ENCODE results near the gene KRTAP10-8.

KRTAP10-8 gene

DNA sequence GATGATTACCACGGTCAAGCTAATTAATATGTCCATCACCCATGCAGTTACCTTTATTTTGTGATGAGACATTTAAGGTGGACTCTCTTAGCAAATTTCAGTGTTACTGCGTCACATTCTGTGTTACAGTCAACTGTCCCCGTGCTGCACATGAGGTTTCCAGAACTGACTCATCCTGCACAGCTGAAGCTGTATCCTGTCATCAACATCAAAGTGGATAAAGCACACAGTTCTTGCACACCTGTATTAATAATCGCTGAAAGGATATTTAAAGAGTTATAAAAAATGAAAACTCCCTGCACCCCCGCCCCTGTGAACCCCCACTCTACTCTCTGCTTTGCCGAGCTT lies 28.1 kb upstream of the KRTAP10-8 start (continued):
- TF ChIP-seq ZNF565 (CRISPR knock-in tag; conservative IDR thresholded peaks at IDR 0.05; ENCODE audit: low read depth) (no peak), ISL1 (CRISPR knock-in tag; IDR thresholded peaks at IDR 0.05) (no peak)
- TF ChIP-seq, protein P1, sequence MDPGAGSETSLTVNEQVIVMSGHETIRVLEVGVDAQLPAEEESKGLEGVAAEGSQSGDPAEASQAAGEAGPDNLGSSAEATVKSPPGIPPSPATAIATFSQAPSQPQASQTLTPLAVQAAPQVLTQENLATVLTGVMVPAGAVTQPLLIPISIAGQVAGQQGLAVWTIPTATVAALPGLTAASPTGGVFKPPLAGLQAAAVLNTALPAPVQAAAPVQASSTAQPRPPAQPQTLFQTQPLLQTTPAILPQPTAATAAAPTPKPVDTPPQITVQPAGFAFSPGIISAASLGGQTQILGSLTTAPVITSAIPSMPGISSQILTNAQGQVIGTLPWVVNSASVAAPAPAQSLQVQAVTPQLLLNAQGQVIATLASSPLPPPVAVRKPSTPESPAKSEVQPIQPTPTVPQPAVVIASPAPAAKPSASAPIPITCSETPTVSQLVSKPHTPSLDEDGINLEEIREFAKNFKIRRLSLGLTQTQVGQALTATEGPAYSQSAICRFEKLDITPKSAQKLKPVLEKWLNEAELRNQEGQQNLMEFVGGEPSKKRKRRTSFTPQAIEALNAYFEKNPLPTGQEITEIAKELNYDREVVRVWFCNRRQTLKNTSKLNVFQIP (CRISPR knock-in tag; IDR thresholded peaks at IDR 0.05; ENCODE audit: borderline replicate concordance, low read depth): no peak

DNA sequence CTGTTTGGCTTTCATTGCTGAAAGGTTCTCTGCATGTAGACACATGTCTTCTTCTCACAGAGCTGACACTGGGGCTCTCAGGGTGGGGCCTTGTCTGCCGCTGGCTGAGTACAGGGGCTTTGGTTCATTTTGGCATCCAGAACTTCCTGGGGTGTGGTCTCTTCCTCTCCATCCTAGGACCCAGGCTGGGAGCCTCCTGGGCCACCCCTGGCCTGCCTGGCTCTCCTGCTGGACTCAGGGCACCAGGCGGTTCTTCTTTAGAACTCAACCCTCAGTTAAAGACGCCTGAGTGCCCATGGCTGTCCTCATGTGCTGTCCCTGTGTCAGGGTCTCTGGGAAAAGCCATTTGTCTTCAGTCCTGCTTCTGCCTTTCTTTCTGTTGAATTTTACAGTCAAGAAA lies 26.0 kb upstream of the KRTAP10-8 start:
- no peak for ATAC-seq

DNA sequence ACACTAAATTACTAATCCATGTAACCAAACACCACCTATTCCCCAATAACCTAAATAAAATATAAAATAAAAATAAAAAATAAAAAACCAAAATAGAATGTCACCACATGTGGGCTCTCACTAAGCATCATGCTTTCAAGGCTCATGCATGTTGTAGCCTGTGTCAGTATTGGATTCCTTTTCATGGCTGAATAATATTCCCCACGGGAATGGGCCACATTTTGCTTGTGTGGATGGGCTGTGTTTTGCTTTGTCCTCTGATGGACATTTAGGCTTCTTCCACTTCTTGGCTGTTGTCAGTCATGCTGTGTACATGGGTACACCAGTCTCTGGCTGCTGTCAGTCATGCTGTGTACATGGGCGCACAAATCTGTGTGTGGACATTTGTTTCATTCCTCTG lies 22.8 kb upstream of the KRTAP10-8 start:
- ATAC-seq: no peak
- no peak for TF ChIP-seq ZNF565 (CRISPR knock-in tag; conservative IDR thresholded peaks at IDR 0.05; ENCODE audit: low read depth)
- TF ChIP-seq, protein P2, sequence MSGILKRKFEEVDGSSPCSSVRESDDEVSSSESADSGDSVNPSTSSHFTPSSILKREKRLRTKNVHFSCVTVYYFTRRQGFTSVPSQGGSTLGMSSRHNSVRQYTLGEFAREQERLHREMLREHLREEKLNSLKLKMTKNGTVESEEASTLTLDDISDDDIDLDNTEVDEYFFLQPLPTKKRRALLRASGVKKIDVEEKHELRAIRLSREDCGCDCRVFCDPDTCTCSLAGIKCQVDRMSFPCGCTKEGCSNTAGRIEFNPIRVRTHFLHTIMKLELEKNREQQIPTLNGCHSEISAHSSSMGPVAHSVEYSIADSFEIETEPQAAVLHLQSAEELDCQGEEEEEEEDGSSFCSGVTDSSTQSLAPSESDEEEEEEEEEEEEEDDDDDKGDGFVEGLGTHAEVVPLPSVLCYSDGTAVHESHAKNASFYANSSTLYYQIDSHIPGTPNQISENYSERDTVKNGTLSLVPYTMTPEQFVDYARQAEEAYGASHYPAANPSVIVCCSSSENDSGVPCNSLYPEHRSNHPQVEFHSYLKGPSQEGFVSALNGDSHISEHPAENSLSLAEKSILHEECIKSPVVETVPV (CRISPR knock-in tag; IDR thresholded peaks at IDR 0.05): no peak

More for the DNA sequence above, 26.0 kb upstream of the KRTAP10-8 start:
- TF ChIP-seq RARB (CRISPR knock-in tag; IDR thresholded peaks at IDR 0.05): no peak
- TF ChIP-seq ZNF70 (CRISPR knock-in tag; IDR thresholded peaks at IDR 0.05): no peak

GRCh38 chr21:44589586-44590305 lies 22.1 kb upstream of the KRTAP10-8 start:
- TF ChIP-seq CSDC2 (CRISPR knock-in tag; IDR thresholded peaks at IDR 0.05): no peak
- no peak for TF ChIP-seq CREB5 (CRISPR knock-in tag; IDR thresholded peaks at IDR 0.05; ENCODE audit: low read depth)
- no peak for TF ChIP-seq OSR1 (CRISPR knock-in tag; IDR thresholded peaks at IDR 0.05)
- TF ChIP-seq ZC3H10 (CRISPR knock-in tag; IDR thresholded peaks at IDR 0.05): no peak
- TF ChIP-seq ESRRG (CRISPR knock-in tag; IDR thresholded peaks at IDR 0.05): no peak
- TF ChIP-seq ZFP30 (CRISPR knock-in tag; IDR thresholded peaks at IDR 0.05): no peak
- TF ChIP-seq, protein P1 (CRISPR knock-in tag; IDR thresholded peaks at IDR 0.05; ENCODE audit: borderline replicate concordance, low read depth): no peak
- TF ChIP-seq GLIS3 (CRISPR knock-in tag; IDR thresholded peaks at IDR 0.05): no peak
- no peak for TF ChIP-seq ARNTL (CRISPR knock-in tag; IDR thresholded peaks at IDR 0.05; ENCODE audit: borderline replicate concordance, low read depth)
- no peak for TF ChIP-seq TOX (CRISPR knock-in tag; IDR thresholded peaks at IDR 0.05; ENCODE audit: borderline replicate concordance)
- TF ChIP-seq, protein P3, sequence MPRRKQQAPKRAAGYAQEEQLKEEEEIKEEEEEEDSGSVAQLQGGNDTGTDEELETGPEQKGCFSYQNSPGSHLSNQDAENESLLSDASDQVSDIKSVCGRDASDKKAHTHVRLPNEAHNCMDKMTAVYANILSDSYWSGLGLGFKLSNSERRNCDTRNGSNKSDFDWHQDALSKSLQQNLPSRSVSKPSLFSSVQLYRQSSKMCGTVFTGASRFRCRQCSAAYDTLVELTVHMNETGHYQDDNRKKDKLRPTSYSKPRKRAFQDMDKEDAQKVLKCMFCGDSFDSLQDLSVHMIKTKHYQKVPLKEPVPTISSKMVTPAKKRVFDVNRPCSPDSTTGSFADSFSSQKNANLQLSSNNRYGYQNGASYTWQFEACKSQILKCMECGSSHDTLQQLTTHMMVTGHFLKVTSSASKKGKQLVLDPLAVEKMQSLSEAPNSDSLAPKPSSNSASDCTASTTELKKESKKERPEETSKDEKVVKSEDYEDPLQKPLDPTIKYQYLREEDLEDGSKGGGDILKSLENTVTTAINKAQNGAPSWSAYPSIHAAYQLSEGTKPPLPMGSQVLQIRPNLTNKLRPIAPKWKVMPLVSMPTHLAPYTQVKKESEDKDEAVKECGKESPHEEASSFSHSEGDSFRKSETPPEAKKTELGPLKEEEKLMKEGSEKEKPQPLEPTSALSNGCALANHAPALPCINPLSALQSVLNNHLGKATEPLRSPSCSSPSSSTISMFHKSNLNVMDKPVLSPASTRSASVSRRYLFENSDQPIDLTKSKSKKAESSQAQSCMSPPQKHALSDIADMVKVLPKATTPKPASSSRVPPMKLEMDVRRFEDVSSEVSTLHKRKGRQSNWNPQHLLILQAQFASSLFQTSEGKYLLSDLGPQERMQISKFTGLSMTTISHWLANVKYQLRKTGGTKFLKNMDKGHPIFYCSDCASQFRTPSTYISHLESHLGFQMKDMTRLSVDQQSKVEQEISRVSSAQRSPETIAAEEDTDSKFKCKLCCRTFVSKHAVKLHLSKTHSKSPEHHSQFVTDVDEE (CRISPR knock-in tag; IDR thresholded peaks at IDR 0.05): no peak
- no peak for TF ChIP-seq ISL1 (CRISPR knock-in tag; IDR thresholded peaks at IDR 0.05)
- TF ChIP-seq BACH2 (CRISPR knock-in tag; IDR thresholded peaks at IDR 0.05; ENCODE audit: borderline replicate concordance): no peak
- TF ChIP-seq, protein P2 (CRISPR knock-in tag; IDR thresholded peaks at IDR 0.05): no peak
- no peak for TF ChIP-seq ZNF8 (CRISPR knock-in tag; IDR thresholded peaks at IDR 0.05)
- no peak for TF ChIP-seq RARB (CRISPR knock-in tag; IDR thresholded peaks at IDR 0.05)
- no peak for TF ChIP-seq ZNF70 (CRISPR knock-in tag; IDR thresholded peaks at IDR 0.05)
- no peak for TF ChIP-seq TCF4 (CRISPR knock-in tag; IDR thresholded peaks at IDR 0.05; ENCODE audit: borderline replicate concordance)
- no peak for TF ChIP-seq PPARA (CRISPR knock-in tag; IDR thresholded peaks at IDR 0.05; ENCODE audit: borderline replicate concordance)
- TF ChIP-seq, protein P4, sequence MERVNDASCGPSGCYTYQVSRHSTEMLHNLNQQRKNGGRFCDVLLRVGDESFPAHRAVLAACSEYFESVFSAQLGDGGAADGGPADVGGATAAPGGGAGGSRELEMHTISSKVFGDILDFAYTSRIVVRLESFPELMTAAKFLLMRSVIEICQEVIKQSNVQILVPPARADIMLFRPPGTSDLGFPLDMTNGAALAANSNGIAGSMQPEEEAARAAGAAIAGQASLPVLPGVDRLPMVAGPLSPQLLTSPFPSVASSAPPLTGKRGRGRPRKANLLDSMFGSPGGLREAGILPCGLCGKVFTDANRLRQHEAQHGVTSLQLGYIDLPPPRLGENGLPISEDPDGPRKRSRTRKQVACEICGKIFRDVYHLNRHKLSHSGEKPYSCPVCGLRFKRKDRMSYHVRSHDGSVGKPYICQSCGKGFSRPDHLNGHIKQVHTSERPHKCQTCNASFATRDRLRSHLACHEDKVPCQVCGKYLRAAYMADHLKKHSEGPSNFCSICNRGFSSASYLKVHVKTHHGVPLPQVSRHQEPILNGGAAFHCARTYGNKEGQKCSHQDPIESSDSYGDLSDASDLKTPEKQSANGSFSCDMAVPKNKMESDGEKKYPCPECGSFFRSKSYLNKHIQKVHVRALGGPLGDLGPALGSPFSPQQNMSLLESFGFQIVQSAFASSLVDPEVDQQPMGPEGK (CRISPR knock-in tag; IDR thresholded peaks at IDR 0.05; ENCODE audit: borderline replicate concordance): no peak
- ATAC-seq: no peak

Data from SK-N-SH treated with all-trans-retinoic acid at 6 μM for 48 hours (cell line).